ENCODE results near the gene LYPD4.
A peak's percentile ranks its signal among the peaks of the same experiment; 100 is the strongest.
"Not testable (repeated sequence)": the region's sequence is repeated elsewhere in the genome, so short reads cannot be mapped to it uniquely, and the experiment has no call there.

LYPD4 gene

GRCh38 chr19:41844601-41845000 is at the start of gene LYPD4:
TSS of gene LYPD4 (minus strand) at chr19:41844683. CDS start at chr19:41839285, 5,398 bp downstream.
- DNase-seq (ENCODE audit: low read depth, low spot score), result no peak

GRCh38 chr19:41893899-41894298 is 49.4 kb upstream of the LYPD4 start:
- no peak for DNase-seq (ENCODE audit: low read depth, low spot score)

GRCh38 chr19:41892173-41892902 is 47.9 kb upstream of the LYPD4 start:
- no peak for DNase-seq (ENCODE audit: low read depth, low spot score)

- DNase-seq (ENCODE audit: low read depth, low spot score), result no peak
These were observed 46.5 kb upstream of the LYPD4 start for GRCh38 chr19:41890936-41891335.

GRCh38 chr19:41889896-41890295 is 45.4 kb upstream of the LYPD4 start:
- no peak for DNase-seq (ENCODE audit: low read depth, low spot score)

- DNase-seq (ENCODE audit: low read depth, low spot score), result no peak
These were observed 44.4 kb upstream of the LYPD4 start for GRCh38 chr19:41888926-41889325.

GRCh38 chr19:41887711-41888382 is 43.4 kb upstream of the LYPD4 start:
- peak; percentile 84 for DNase-seq (ENCODE audit: low read depth, low spot score)

- DNase-seq (ENCODE audit: low read depth, low spot score), result no peak
These were observed 42.6 kb upstream of the LYPD4 start for GRCh38 chr19:41886761-41887710.

GRCh38 chr19:41883821-41884733 is 39.6 kb upstream of the LYPD4 start:
- DNase-seq (ENCODE audit: low read depth, low spot score), result peak; percentile 98

GRCh38 chr19:41883463-41883820 is 39.0 kb upstream of the LYPD4 start:
- peak; percentile 15 for DNase-seq (ENCODE audit: low read depth, low spot score)

GRCh38 chr19:41882568-41883462 is 38.3 kb upstream of the LYPD4 start, which contains the start of gene ARHGEF1:
TSS of gene ARHGEF1 (plus strand) at chr19:41883184. CDS start at chr19:41888083, 4,899 bp downstream.
- peak; percentile 50 for DNase-seq (ENCODE audit: low read depth, low spot score)

- no peak for DNase-seq (ENCODE audit: low read depth, low spot score)
These were observed 35.8 kb upstream of the LYPD4 start for GRCh38 chr19:41880329-41880708.

GRCh38 chr19:41879670-41880328 is 35.3 kb upstream of the LYPD4 start:
- DNase-seq (ENCODE audit: low read depth, low spot score), result no peak

- no peak for DNase-seq (ENCODE audit: low read depth, low spot score)
These were observed 34.6 kb upstream of the LYPD4 start for GRCh38 chr19:41879080-41879479.

GRCh38 chr19:41877916-41878905 is 33.7 kb upstream of the LYPD4 start:
- DNase-seq (ENCODE audit: low read depth, low spot score), result no peak

- no peak for DNase-seq (ENCODE audit: low read depth, low spot score)
These were observed 32.7 kb upstream of the LYPD4 start, which contains the start of gene CD79A for GRCh38 chr19:41876847-41877832. TSS of gene CD79A (plus strand) at chr19:41877279. CDS start at chr19:41877305, 26 bp downstream.

- DNase-seq (ENCODE audit: low read depth, low spot score), result not testable (repeated sequence)
These were observed 31.5 kb upstream of the LYPD4 start for GRCh38 chr19:41875973-41876372.

All from astrocyte of the hippocampus (primary cell).